Common myeloid progenitor, CD34-positive (primary cell): ENCODE data around the gene ALG13.

ENCODE experiments used
- CTCF ChIA-PET: fragments of 350-600 bp; sonication (Branson Sonifier 250); formaldehyde crosslinking; loops from one replicate; lab custom pipeline; 2021; ENCODE audit warnings: antibody characterized with exemption; lab: Charles Lee
- POLR2A ChIA-PET: fragments of 350-600 bp; sonication (Branson Sonifier 250); formaldehyde crosslinking; loops from one replicate; lab custom pipeline; 2021; ENCODE audit warnings: antibody characterized with exemption; lab: Charles Lee
- DNase-seq, 3 donors: peaks; one replicate each; pipeline versions ENCODE4 v3.0.0 to v3.0.0-alpha.2; 2013
- H3K27ac ChIP-seq, 2 experiments: 1 replicate in 1 of 2; 2 replicates in 1 of 2; pipeline ENCODE4 v1.7.0; 2013; ENCODE audit warnings: inconsistent platforms in 2 of 2, low read length in 2 of 2, mild to moderate bottlenecking in 2 of 2, low read depth in 1 of 2, moderate library complexity in 1 of 2; ENCODE audit not compliant: severe bottlenecking in 2 of 2, insufficient read depth in 1 of 2, poor library complexity in 1 of 2
- H3K27me3 ChIP-seq, 5 experiments: replicated peaks in 2 of 5; 1 replicate in 3 of 5; 2 replicates in 2 of 5; pipeline versions ENCODE4 v1.6.1 to v1.7.0; 2013; ENCODE audit warnings: low read length in 4 of 5, mild to moderate bottlenecking in 2 of 5, moderate library complexity in 2 of 5, inconsistent platforms in 1 of 5; ENCODE audit not compliant: insufficient read depth in 5 of 5, control insufficient read depth in 4 of 5
- H3K36me3 ChIP-seq, 4 experiments: 1 replicate in 2 of 4; 2 replicates in 2 of 4; pipeline versions ENCODE4 v1.6.1 to v1.7.0; 2013; ENCODE audit warnings: low read length in 3 of 4, control low read depth in 1 of 4, mild to moderate bottlenecking in 1 of 4; ENCODE audit not compliant: control insufficient read depth in 4 of 4, insufficient read depth in 4 of 4
- H3K4me1 ChIP-seq, 4 experiments: 1 replicate in 3 of 4; 2 replicates in 1 of 4; pipeline versions ENCODE4 v1.6.1 to v1.7.1; 2013; ENCODE audit warnings: low read length in 3 of 4, mild to moderate bottlenecking in 3 of 4, control low read depth in 1 of 4, inconsistent platforms in 1 of 4, moderate library complexity in 1 of 4; ENCODE audit not compliant: control insufficient read depth in 4 of 4, insufficient read depth in 4 of 4; ENCODE audit errors: control extremely low read depth in 1 of 4
- H3K4me3 ChIP-seq, 7 experiments: 1 replicate in 4 of 7; 2 replicates in 3 of 7; pipeline versions ENCODE4 v1.5.1 to v1.7.0; 2013; ENCODE audit warnings: mild to moderate bottlenecking in 7 of 7, low read length in 6 of 7, moderate library complexity in 6 of 7, inconsistent platforms in 2 of 7, low read depth in 2 of 7, control low read depth in 1 of 7; ENCODE audit not compliant: insufficient read depth in 4 of 7, control insufficient read depth in 1 of 7; ENCODE audit errors: extremely low read depth in 1 of 7
- H3K9me3 ChIP-seq, 5 experiments: 1 replicate in 4 of 5; 2 replicates in 1 of 5; pipeline versions ENCODE4 v1.6.1 to v1.7.1; 2013; ENCODE audit warnings: low read length in 4 of 5, mild to moderate bottlenecking in 2 of 5, inconsistent platforms in 1 of 5, low read depth in 1 of 5, moderate library complexity in 1 of 5; ENCODE audit not compliant: control insufficient read depth in 4 of 5, insufficient read depth in 2 of 5; ENCODE audit errors: control extremely low read depth in 1 of 5
- WGBS: methylation state at CpG from one replicate; pipeline ENCODE4 v1.1.5; 2013; ENCODE audit not compliant: insufficient coverage; 5-methylcytosine and 5-hydroxymethylcytosine counted together

The ALG13 gene

DNA sequence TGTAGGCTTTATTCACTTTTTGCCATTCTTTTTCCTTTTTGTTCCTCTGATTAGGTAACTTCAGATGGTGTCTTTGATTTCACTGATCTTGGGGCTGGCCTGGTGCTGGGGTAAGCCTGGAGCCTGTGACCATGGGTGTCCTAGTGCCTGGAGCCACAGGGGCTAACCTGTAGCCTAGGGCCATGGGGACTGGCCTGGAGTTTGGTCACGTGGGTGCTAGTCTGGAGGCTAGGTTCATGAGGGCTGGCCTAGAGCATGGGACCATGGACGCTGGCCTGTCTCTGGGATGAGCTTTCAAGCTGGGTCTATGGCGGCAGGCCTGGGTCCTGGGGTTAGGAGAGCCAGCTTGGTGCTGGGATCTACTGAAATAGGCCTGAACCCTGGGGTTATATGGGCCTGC lies 32.2 kb upstream of the ALG13 start:
- CTCF ChIA-PET: no interaction called here
- H3K27me3 ChIP-seq: peaks cover 0 to 2% (median 0%) of the 10 kb centered on the region in 5 experiments

DNA sequence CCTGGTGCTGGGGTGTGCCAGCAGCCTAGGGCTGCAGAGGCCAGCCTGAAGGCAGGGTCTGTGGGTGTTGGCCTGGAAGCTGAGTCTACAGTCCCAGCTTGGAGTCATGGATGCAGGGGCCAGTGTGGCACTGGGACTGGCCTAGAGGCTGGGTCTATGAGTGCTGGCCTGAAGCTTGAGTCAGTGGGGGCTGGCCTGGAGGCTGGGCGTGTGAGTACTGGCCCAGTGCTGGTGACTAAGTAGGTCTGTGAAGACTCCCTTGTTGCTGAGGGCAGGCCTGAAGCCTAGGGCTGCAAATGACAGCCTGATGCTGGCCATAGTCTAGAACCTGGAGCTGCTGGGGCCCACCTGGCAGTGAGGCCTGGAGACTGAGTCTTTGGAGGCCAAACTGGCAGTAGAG lies 31.3 kb upstream of the ALG13 start:
- peaks cover 0 to 2% (median 0%) of the 10 kb centered on the region in 5 experiments for H3K9me3 ChIP-seq
- ChIA-PET CTCF (no interaction called here), POLR2A (no interaction called here)
- H3K27me3 ChIP-seq: peaks cover 0 to 2% (median 0%) of the 10 kb centered on the region in 5 experiments
- WGBS: no CpG with 5 or more reads among the region's 1 CpG
- DNase-seq: no peak
- H3K4me3 ChIP-seq: no peak overlapping the region
- no peak overlapping the region for H3K27ac ChIP-seq
- H3K36me3 ChIP-seq: no peaks in the 10 kb centered on the region
- H3K4me1 ChIP-seq: no peaks in the 10 kb centered on the region

More for the DNA sequence above, 32.2 kb upstream of the ALG13 start:
- 100% methylated on average over 2 of the region's 3 CpGs for WGBS
- Histone ChIP-seq H3K27ac (no peak overlapping the region), H3K9me3 (peaks cover 0 to 2% (median 0%) of the 10 kb centered on the region in 5 experiments), H3K36me3 (no peaks in the 10 kb centered on the region), H3K4me3 (no peak overlapping the region), H3K4me1 (no peaks in the 10 kb centered on the region)
- POLR2A ChIA-PET: no interaction called here
- DNase-seq: no peak

DNA sequence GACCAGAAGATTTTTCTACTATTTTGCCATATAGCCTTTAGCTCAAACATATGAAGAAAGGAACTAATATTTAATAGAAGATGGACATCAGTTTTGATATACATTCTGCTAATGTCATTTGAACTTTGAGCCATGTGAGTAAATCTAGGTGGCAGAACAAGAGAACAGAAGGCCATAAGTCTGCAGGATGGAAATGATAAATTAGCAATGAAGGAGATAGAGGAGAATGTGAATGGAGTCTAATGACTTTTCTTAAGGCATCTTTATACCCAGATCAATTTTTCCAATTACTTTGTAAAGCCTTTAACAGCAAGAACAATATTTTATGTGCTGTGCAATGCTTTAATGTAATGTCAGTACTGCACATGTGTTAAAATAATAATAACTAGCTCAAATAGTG lies 30.1 kb upstream of the ALG13 start:
- peaks cover 0 to 2% (median 0%) of the 10 kb centered on the region in 5 experiments for H3K9me3 ChIP-seq
- H3K4me1 ChIP-seq: no peaks in the 10 kb centered on the region
- peaks cover 0 to 2% (median 0%) of the 10 kb centered on the region in 5 experiments for H3K27me3 ChIP-seq
- H3K4me3 ChIP-seq: no peak overlapping the region
- no peak overlapping the region for H3K27ac ChIP-seq
- POLR2A ChIA-PET: no interaction called here
- no peak for DNase-seq
- no peaks in the 10 kb centered on the region for H3K36me3 ChIP-seq
- CTCF ChIA-PET: interaction anchor here (1.2 kb wide), 1 partner anchor 206 kb away, joined by 4 read pairs; no protein-coding TSS in a partner anchor

DNA sequence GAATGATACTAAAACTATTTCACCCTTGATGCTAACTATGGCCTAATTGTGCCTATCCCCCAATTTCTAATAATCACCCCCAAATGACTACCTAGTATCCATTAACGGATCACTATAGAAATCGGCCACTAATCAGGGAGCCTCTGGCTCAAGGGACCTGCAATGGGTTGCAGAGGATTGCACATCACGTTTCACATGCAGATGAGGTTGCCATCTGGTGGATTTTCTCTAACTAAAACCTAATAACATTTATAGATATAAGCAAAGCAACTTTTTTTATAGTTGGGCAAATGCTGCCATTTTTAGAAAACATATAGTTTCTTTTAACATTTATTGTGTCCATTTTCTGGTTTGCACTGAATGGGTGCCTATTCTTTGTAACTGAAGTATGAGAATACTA lies 28.3 kb upstream of the ALG13 start:
- Histone ChIP-seq H3K27ac (no peak overlapping the region), H3K4me3 (no peak overlapping the region), H3K4me1 (no peaks in the 10 kb centered on the region), H3K9me3 (peaks cover 0 to 2% (median 0%) of the 10 kb centered on the region in 5 experiments), H3K27me3 (peaks cover 0 to 3% (median 0%) of the 10 kb centered on the region in 5 experiments), H3K36me3 (no peaks in the 10 kb centered on the region)
- WGBS: 75% methylated on average over 2 of the region's 3 CpGs
- DNase-seq: peak in 2 of 3 donors; percentile 23 to 28
- ChIA-PET POLR2A (no interaction called here), CTCF (interaction anchor here (1.4 kb wide), 1 partner anchor 295 kb away, joined by 3 read pairs; no protein-coding TSS in a partner anchor)

DNA sequence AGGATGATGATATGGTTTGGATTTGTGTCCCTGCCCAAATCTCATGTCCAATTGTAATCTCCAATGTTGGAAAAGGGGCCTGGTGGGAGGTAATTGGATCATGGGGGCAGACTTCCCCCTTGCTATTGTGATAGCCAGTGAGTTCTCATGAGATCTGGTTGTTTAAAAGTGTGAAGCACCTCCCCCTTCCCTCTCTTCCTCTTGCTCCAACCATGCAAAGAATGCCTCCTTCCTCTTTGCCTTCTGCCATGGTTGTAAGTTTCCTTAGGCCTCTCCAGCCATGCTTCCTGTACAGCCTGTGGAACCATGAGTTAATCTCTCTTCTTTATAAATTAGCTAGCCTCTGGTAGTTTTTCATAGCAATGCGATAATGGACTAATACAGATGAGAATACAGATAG lies 19.7 kb upstream of the ALG13 start:
- no peak overlapping the region for H3K4me3 ChIP-seq
- no CpG with 5 or more reads among the region's 1 CpG for WGBS
- DNase-seq: no peak
- H3K27me3 ChIP-seq: peaks cover 0 to 3% (median 0%) of the 10 kb centered on the region in 5 experiments
- no peak overlapping the region for H3K27ac ChIP-seq
- ChIA-PET CTCF (no interaction called here), POLR2A (no interaction called here)
- no peaks in the 10 kb centered on the region for H3K36me3 ChIP-seq
- no peaks in the 10 kb centered on the region for H3K9me3 ChIP-seq
- peaks cover 0 to 3% (median 0%) of the 10 kb centered on the region in 4 experiments for H3K4me1 ChIP-seq

DNA sequence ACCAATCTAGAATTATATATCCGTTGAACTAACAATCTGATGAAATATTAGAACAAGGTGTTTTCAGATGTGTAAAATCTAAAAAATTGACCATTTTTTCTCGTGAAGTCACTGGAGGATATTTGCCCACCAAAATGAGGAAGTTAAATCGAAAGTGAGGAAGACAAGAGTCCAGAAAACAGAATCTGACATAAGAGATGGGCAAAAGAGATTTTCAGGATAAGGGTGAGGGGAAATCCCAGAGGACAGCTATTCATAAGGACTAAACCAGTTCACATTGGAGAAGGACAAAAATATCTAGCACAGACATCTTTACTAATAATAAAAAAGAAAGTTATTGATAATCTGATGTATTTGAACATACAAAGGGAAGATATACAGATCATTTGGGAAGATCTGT lies 18.7 kb upstream of the ALG13 start:
- Histone ChIP-seq H3K4me3 (no peak overlapping the region), H3K9me3 (no peaks in the 10 kb centered on the region), H3K4me1 (peaks cover 0 to 3% (median 0%) of the 10 kb centered on the region in 4 experiments), H3K36me3 (no peaks in the 10 kb centered on the region), H3K27me3 (no peaks in the 10 kb centered on the region), H3K27ac (no peak overlapping the region)
- ChIA-PET POLR2A (no interaction called here), CTCF (no interaction called here)
- 8% methylated on average over 2 of the region's 3 CpGs for WGBS
- DNase-seq: peak in 2 of 3 donors; percentile 40 to 51

DNA sequence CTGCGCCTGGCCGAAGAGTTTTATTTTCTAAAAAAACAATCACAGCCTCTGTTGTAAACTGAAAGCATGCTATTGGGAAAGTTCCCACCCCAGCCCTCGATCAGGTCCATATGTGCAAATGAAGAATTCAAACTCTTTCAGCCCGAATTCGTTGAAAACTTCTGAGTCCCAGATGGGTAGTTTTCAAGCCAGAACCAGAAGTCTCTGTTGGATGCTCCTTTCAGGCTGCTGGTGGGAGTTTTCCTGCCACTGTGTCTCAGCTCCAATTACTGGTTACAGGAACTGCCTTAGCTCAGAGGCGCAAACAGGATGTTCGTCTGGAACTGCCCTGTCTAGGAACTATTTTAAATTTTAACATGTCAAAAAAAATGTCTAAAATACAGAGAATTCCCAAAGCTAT lies 9.3 kb upstream of the ALG13 start:
- peaks cover 0 to 4% (median 0%) of the 10 kb centered on the region in 5 experiments for H3K27me3 ChIP-seq
- no peaks in the 10 kb centered on the region for H3K9me3 ChIP-seq
- POLR2A ChIA-PET: no interaction called here
- no peaks in the 10 kb centered on the region for H3K4me1 ChIP-seq
- no peak for DNase-seq
- no peaks in the 10 kb centered on the region for H3K36me3 ChIP-seq
- H3K4me3 ChIP-seq: no peak overlapping the region
- CTCF ChIA-PET: no interaction called here
- 86% methylated on average over 5 of the region's 7 CpGs for WGBS
- no peak overlapping the region for H3K27ac ChIP-seq
